Activated naive CD8-positive, alpha-beta T cell treated with anti-CD3 and anti-CD28 coated beads, Interleukin-2, amount 50 U/mL, for 16 hours (primary cell): ENCODE measurements around the gene GNG12.

Source experiments
- DNase-seq: peaks from one replicate; pipeline ENCODE4 v3.0.0-alpha.2; 2020; ENCODE audit warnings: low read depth, low spot score

The GNG12 gene

GRCh38 chr1:67754526-67754920, 78.7 kb downstream of the GNG12 start:
- no peak for DNase-seq

GRCh38 chr1:67753776-67754525, 79.3 kb downstream of the GNG12 start:
- no peak for DNase-seq

GRCh38 chr1:67752306-67752705, 81.0 kb downstream of the GNG12 start:
- no peak for DNase-seq

GRCh38 chr1:67750691-67751054, 82.6 kb downstream of the GNG12 start:
- DNase-seq = no peak

- DNase-seq = no peak
Measured at GRCh38 chr1:67749844-67750690, 83.2 kb downstream of the GNG12 start.

- DNase-seq = no peak
Measured at GRCh38 chr1:67749263-67749843, 83.9 kb downstream of the GNG12 start.

GRCh38 chr1:67748630-67749029, 84.6 kb downstream of the GNG12 start:
- no peak for DNase-seq

GRCh38 chr1:67747671-67748546, 85.4 kb downstream of the GNG12 start:
- DNase-seq = no peak

GRCh38 chr1:67745875-67746698, 87.2 kb downstream of the GNG12 start:
- DNase-seq = no peak

- DNase-seq = no peak
Measured at GRCh38 chr1:67743072-67743725, 90.1 kb downstream of the GNG12 start.

- no peak for DNase-seq
Measured at GRCh38 chr1:67741736-67742135, 91.5 kb downstream of the GNG12 start.

GRCh38 chr1:67741121-67741520, 92.1 kb downstream of the GNG12 start:
- no peak for DNase-seq

- DNase-seq = no peak
Measured at GRCh38 chr1:67740543-67740942, 92.7 kb downstream of the GNG12 start.

GRCh38 chr1:67739361-67739760, 93.9 kb downstream of the GNG12 start:
- no peak for DNase-seq

GRCh38 chr1:67738401-67738800, 94.9 kb downstream of the GNG12 start:
- DNase-seq = no peak

GRCh38 chr1:67737875-67738274, 95.4 kb downstream of the GNG12 start:
- DNase-seq = no peak

- no peak for DNase-seq
Measured at GRCh38 chr1:67736750-67737149, 96.5 kb downstream of the GNG12 start.

- DNase-seq = no peak
Measured at GRCh38 chr1:67735806-67736627, 97.2 kb downstream of the GNG12 start.

GRCh38 chr1:67735206-67735605, 98.1 kb downstream of the GNG12 start:
- no peak for DNase-seq
